ENCODE results near the gene JOSD2.

JOSD2 gene

DNA sequence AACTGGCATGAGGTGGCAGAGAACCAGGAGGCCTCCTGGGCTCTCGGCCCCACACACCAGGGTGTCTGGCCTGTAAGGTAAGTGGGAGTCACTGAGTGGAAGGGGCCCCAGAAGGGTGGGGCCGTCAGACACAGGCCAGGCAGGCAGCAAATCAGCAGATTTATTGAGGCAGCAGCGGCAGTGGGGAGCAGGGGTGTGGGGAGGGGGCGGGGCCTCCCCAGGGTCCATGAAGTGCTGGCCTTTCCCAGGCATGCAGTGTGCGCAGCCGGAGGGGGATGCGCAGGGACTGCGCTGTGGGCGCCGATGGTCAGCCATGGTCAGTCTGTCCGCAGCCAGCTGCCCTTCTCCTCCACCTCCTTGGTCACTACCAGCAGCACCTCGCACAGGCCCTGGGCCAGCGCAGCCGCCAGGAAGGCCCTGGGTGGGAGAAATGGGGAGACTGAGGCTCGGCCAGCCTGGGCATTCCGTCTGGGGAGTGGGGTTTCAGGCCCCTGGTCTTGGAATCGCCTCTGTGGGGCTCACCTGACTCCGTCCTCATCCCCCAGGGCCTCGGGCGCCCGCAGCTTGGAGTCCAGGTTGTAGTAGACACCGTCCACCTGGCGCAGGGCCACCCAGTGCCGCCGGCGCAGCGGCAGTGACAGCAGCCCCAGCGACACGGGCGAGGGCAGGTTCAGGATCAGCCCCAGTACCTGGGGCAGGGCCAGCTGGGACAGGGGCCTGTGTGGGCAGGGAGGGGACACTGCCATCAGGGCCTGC lies 5.0 kb downstream of the JOSD2 start:
- no peak for TF ChIP-seq TAF1 (IDR thresholded peaks at IDR 0.05; ENCODE audit: borderline replicate concordance, insufficient read depth, low read length)
- no peak for TF ChIP-seq FOXP2 (optimal IDR thresholded peaks at IDR 0.05; ENCODE audit: borderline replicate concordance, extremely low read depth, extremely low read length, insufficient read depth)
- TF ChIP-seq, protein P1, sequence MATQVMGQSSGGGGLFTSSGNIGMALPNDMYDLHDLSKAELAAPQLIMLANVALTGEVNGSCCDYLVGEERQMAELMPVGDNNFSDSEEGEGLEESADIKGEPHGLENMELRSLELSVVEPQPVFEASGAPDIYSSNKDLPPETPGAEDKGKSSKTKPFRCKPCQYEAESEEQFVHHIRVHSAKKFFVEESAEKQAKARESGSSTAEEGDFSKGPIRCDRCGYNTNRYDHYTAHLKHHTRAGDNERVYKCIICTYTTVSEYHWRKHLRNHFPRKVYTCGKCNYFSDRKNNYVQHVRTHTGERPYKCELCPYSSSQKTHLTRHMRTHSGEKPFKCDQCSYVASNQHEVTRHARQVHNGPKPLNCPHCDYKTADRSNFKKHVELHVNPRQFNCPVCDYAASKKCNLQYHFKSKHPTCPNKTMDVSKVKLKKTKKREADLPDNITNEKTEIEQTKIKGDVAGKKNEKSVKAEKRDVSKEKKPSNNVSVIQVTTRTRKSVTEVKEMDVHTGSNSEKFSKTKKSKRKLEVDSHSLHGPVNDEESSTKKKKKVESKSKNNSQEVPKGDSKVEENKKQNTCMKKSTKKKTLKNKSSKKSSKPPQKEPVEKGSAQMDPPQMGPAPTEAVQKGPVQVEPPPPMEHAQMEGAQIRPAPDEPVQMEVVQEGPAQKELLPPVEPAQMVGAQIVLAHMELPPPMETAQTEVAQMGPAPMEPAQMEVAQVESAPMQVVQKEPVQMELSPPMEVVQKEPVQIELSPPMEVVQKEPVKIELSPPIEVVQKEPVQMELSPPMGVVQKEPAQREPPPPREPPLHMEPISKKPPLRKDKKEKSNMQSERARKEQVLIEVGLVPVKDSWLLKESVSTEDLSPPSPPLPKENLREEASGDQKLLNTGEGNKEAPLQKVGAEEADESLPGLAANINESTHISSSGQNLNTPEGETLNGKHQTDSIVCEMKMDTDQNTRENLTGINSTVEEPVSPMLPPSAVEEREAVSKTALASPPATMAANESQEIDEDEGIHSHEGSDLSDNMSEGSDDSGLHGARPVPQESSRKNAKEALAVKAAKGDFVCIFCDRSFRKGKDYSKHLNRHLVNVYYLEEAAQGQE (IDR thresholded peaks at IDR 0.05; ENCODE audit: insufficient read depth in 1 of 2, low read depth in 2 of 2, low read length in 2 of 2): no peak
- no peak for TF ChIP-seq POLR2AphosphoS5 (IDR thresholded peaks at IDR 0.05; ENCODE audit: low read depth, low read length)
- no peak for TF ChIP-seq SIN3A (IDR thresholded peaks at IDR 0.05; ENCODE audit: borderline replicate concordance, insufficient read depth, low read length)

DNA sequence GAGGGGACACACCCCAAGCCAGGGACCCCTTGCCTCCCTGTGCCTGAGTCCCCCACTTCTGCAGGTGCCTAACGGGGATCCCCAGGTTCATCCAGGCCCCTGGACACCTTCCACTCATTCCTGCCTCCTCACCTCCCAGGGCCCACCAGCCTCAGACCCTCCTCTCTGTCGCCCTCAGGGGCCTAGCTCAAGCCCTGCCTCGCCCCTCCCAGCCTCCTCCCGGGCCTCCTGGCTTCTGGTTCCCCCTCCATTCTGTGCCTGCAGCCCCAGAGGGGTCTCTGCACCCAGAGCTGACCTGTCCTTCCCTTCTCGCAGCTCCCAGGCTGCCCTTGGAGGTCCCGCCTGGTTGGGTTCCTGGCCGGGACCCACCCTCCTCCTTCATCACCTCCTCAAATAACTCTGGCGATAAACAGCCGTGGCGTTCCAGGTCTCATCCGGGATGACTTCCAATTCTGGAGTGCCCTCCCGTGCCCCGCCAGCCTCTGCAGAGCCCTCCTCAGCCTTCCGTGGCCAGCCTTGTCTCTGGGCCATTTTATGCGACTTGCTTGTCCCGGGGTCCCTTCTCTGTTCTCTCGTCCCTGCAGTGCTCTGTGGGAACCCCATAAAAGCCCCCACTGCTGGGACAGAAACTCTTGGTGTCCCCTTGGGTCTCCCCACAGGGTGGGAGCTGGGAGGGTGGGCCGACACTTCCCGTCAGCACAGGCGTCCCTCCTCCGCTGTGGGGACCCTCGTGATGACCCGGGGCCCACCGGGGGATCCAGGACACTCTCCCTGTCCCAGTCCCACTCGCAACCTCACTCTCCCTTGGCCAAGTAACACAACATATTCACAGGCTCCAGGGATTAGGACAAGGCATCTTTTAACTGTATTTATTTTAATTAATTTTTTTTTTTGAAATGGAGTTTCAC lies 9.2 kb downstream of the JOSD2 start:
- TF ChIP-seq FOXP2 (optimal IDR thresholded peaks at IDR 0.05; ENCODE audit: borderline replicate concordance, extremely low read depth, extremely low read length, insufficient read depth) (no peak), POLR2AphosphoS5 (IDR thresholded peaks at IDR 0.05; ENCODE audit: low read depth, low read length) (no peak), TAF1 (IDR thresholded peaks at IDR 0.05; ENCODE audit: borderline replicate concordance, insufficient read depth, low read length) (no peak), SIN3A (IDR thresholded peaks at IDR 0.05; ENCODE audit: borderline replicate concordance, insufficient read depth, low read length) (no peak)
- TF ChIP-seq, protein P1 (IDR thresholded peaks at IDR 0.05; ENCODE audit: insufficient read depth in 1 of 2, low read depth in 2 of 2, low read length in 2 of 2): no peak

DNA sequence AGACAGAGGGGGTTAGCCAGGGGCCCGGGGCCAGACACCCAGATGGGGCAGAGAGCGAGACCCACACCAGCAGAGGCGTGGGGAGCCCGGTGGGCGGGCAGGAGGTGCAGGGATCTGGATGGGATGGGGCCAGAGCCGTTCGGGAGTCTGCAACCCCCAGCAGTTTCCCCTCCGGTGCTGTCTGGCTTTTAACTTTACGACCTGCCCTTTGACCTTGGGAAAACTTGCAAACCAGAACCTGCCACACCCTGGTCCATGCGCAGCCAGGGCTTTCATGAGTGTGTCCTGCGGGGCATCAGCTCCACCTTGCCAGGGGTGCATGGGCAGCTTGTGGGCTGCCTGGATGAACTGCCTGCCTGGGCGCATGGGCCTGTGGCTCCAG lies 9.8 kb downstream of the JOSD2 start:
- TF ChIP-seq SIN3A (IDR thresholded peaks at IDR 0.05; ENCODE audit: borderline replicate concordance, insufficient read depth, low read length) (no peak), POLR2AphosphoS5 (IDR thresholded peaks at IDR 0.05; ENCODE audit: low read depth, low read length) (no peak)

DNA sequence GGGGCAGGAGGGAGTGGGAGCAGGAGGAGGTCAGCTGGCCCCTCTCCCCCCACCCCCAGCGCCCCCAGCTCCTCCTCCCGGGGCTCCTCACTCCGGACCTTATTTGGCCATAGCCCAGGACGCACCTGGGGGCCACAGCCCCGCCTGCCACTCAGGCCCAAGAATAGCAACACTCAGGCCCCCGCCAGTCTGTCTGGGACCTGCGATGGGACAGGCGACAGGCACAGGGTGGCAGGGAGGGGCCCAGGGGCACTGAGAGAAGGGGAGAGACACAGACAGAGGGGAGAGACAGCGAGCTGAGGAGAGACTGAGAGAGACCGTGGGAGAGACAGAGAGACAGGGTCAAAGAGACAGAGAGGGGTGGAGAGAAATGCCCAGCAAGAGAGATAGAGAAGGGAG lies 10.2 kb downstream of the JOSD2 start:
- TF ChIP-seq TAF1 (IDR thresholded peaks at IDR 0.05; ENCODE audit: borderline replicate concordance, insufficient read depth, low read length) (no peak), POLR2AphosphoS5 (IDR thresholded peaks at IDR 0.05; ENCODE audit: low read depth, low read length) (no peak), SIN3A (IDR thresholded peaks at IDR 0.05; ENCODE audit: borderline replicate concordance, insufficient read depth, low read length) (no peak), FOXP2 (optimal IDR thresholded peaks at IDR 0.05; ENCODE audit: borderline replicate concordance, extremely low read depth, extremely low read length, insufficient read depth) (no peak)
- TF ChIP-seq, protein P1 (IDR thresholded peaks at IDR 0.05; ENCODE audit: insufficient read depth in 1 of 2, low read depth in 2 of 2, low read length in 2 of 2): no peak

DNA sequence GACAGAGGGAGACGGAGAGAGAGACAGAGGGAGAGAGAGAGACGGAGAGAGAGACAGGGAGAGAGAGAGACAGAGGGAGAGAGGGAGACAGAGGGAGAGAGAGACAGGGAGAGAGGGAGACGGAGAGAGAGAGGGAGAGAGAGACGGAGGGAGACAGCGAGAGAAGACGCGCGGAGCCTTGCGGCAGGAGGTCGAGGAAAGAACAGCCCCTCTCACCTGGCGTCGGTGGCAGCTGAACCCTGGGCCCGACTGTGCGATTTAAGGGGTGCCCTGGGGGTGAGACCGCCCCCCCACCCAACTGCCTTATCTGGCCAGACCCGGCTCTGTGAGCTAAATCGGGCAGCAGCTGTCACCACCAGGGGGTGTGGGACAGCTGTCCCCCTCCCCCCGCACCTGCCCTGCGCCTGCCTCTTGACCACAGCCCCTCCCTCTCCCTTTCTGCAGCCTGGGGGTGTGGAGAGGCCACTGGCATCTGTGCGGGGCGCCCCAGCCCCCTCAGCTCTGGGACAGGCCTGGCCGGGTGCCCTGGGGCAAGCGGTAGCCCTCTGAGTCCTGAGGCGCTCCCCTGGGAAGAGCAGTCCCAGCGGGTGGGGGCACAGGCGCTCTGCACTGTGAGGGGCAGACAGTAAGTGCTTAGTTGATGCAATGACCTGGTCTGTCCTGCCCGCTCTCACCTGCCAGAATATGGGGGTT lies 10.8 kb downstream of the JOSD2 start:
- TF ChIP-seq POLR2AphosphoS5 (IDR thresholded peaks at IDR 0.05; ENCODE audit: low read depth, low read length) (no peak), FOXP2 (optimal IDR thresholded peaks at IDR 0.05; ENCODE audit: borderline replicate concordance, extremely low read depth, extremely low read length, insufficient read depth) (no peak)
